ENCODE measurements around the gene GRIK4.

- no peak for TF ChIP-seq EZH2phosphoT487 (IDR thresholded peaks at IDR 0.05)
- TF ChIP-seq, protein P1, sequence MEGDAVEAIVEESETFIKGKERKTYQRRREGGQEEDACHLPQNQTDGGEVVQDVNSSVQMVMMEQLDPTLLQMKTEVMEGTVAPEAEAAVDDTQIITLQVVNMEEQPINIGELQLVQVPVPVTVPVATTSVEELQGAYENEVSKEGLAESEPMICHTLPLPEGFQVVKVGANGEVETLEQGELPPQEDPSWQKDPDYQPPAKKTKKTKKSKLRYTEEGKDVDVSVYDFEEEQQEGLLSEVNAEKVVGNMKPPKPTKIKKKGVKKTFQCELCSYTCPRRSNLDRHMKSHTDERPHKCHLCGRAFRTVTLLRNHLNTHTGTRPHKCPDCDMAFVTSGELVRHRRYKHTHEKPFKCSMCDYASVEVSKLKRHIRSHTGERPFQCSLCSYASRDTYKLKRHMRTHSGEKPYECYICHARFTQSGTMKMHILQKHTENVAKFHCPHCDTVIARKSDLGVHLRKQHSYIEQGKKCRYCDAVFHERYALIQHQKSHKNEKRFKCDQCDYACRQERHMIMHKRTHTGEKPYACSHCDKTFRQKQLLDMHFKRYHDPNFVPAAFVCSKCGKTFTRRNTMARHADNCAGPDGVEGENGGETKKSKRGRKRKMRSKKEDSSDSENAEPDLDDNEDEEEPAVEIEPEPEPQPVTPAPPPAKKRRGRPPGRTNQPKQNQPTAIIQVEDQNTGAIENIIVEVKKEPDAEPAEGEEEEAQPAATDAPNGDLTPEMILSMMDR (IDR thresholded peaks at IDR 0.05) = peak; percentile 39
Measured at GRCh38 chr11:120945042-120945441, 433.5 kb downstream of the GRIK4 start.
